Endothelial cell of umbilical vein (primary cell): ENCODE results near the gene KLHL21. TPM values are rescaled to one million over a fixed set of nuclear protein-coding genes. Genes with fewer than 3 reads are reported as not detected.
"Not testable (repeated sequence)": the region's sequence is repeated elsewhere in the genome, so short reads cannot be mapped to it uniquely, and the experiment has no call there.

Experiments used
- BruUV-seq: library from RNA; stranded (reverse); fragments of 400-500 nt; replicated peaks from 2 replicates; lab custom pipeline; 2021; lab: Mats Ljungman, UMichigan
- CTCF ChIA-PET: fragments of 300-600, 350-600 bp; sonication (Branson Sonifier 250); formaldehyde crosslinking; loops from one replicate; lab custom pipeline; 2021; ENCODE audit warnings: antibody characterized with exemption, inconsistent platforms; lab: Charles Lee
- POLR2A ChIA-PET: fragments of 300-600, 350-600 bp; sonication (Branson Sonifier 250); formaldehyde crosslinking; loops from one replicate; lab custom pipeline; 2021; ENCODE audit warnings: antibody characterized with exemption, inconsistent platforms; lab: Charles Lee
- DNase-seq: peaks from one replicate; pipeline ENCODE4 v3.0.0-alpha.2; 2011; ENCODE audit warnings: low read depth, low spot score
- FAIRE-seq: peaks from 2 replicates; lab custom pipeline; 2011; peaks lifted over from hg19 to GRCh38; lab: Jason Lieb, UNC
- H2AFZ ChIP-seq: 2 replicates; pipeline ENCODE4 v1.6.0; 2012; ENCODE audit warnings: low read depth, low read length, control low read depth, inconsistent platforms
- H3K27ac ChIP-seq: 2 replicates; pipeline ENCODE4 v1.5.1; 2011; ENCODE audit warnings: low read depth, mild to moderate bottlenecking, control low read depth, low read length, moderate library complexity; ENCODE audit not compliant: insufficient read depth
- H3K27me3 ChIP-seq, 2 experiments: 2 replicates each; pipeline versions ENCODE4 v1.6.0 to v1.6.1; 2011; ENCODE audit warnings: low read length in 2 of 2, mixed read lengths in 1 of 2; ENCODE audit not compliant: control insufficient read depth in 2 of 2, insufficient read depth in 2 of 2
- H3K36me3 ChIP-seq, 2 experiments: 2 replicates in 1 of 2; 3 replicates in 1 of 2; pipeline ENCODE4 v1.5.1; 2011; ENCODE audit warnings: low read length in 2 of 2, mild to moderate bottlenecking in 1 of 2, moderate library complexity in 1 of 2; ENCODE audit not compliant: control insufficient read depth in 2 of 2, insufficient read depth in 2 of 2; ENCODE audit errors: extremely low read depth in 1 of 2
- H3K4me1 ChIP-seq: 3 replicates; pipeline ENCODE4 v1.5.1; 2011; ENCODE audit warnings: mild to moderate bottlenecking, low read length; ENCODE audit not compliant: control insufficient read depth, insufficient read depth; ENCODE audit errors: extremely low read depth
- H3K4me2 ChIP-seq: 2 replicates; pipeline ENCODE4 v1.6.1; 2011; ENCODE audit warnings: low read length, control low read depth, mixed read lengths; ENCODE audit not compliant: insufficient read depth
- H3K4me3 ChIP-seq, 3 experiments: fragments of 200-600 bp in 1 of 3; sonication (generic), shearing (Covaris generic) in 1 of 3; replicated peaks in 1 of 3; 2 replicates each; pipeline ENCODE4 v1.5.1; 2011 to 2016; ENCODE audit warnings: control low read depth in 3 of 3, low read length in 3 of 3, mild to moderate bottlenecking in 2 of 3, inconsistent platforms in 1 of 3, low read depth in 1 of 3, moderate library complexity in 1 of 3; ENCODE audit not compliant: insufficient read depth in 1 of 3
- H3K79me2 ChIP-seq: 2 replicates; pipeline ENCODE4 v1.6.0; 2012; ENCODE audit warnings: low read length, inconsistent platforms; ENCODE audit not compliant: control insufficient read depth, insufficient read depth
- H3K9ac ChIP-seq: replicated peaks from 2 replicates; pipeline ENCODE3; 2011; ENCODE audit warnings: low read length, control low read depth; ENCODE audit not compliant: insufficient read depth; ENCODE audit errors: extremely low read depth
- H3K9me1 ChIP-seq: replicated peaks from 3 replicates; pipeline ENCODE4 v1.6.0; 2011; ENCODE audit warnings: mild to moderate bottlenecking, low read length; ENCODE audit not compliant: control insufficient read depth, insufficient read depth; ENCODE audit errors: extremely low read depth
- H3K9me3 ChIP-seq: replicated peaks from 2 replicates; pipeline ENCODE4 v1.5.1; 2012; ENCODE audit warnings: low read length, inconsistent platforms; ENCODE audit not compliant: control insufficient read depth, insufficient read depth
- H4K20me1 ChIP-seq: replicated peaks from 2 replicates; pipeline ENCODE3; 2011; ENCODE audit warnings: mild to moderate bottlenecking, low read length; ENCODE audit not compliant: control insufficient read depth, insufficient read depth; ENCODE audit errors: extremely low read depth
- EZH2 ChIP-seq: IDR thresholded peaks from 2 replicates; pipeline ENCODE4 v1.6.1; 2012; ENCODE audit warnings: borderline replicate concordance, low read depth, mild to moderate bottlenecking, moderate library complexity, low read length, inconsistent platforms; ENCODE audit not compliant: severe bottlenecking
- FOS ChIP-seq: IDR thresholded peaks from 2 replicates; pipeline ENCODE4 v1.6.1; 2011; ENCODE audit warnings: mild to moderate bottlenecking, low read length, moderate library complexity, borderline replicate concordance; ENCODE audit not compliant: insufficient read depth
- GATA2 ChIP-seq: IDR thresholded peaks from 2 replicates; pipeline ENCODE4 v1.7.0; 2011; ENCODE audit warnings: low read depth, mild to moderate bottlenecking, moderate library complexity, mixed read lengths, low read length; ENCODE audit not compliant: insufficient read length, insufficient read depth
- JUN ChIP-seq: IDR thresholded peaks from 2 replicates; pipeline ENCODE4 v1.6.1; 2011; ENCODE audit warnings: borderline replicate concordance, low read depth; ENCODE audit not compliant: insufficient read length, insufficient read depth
- MAX ChIP-seq: IDR thresholded peaks from 2 replicates; pipeline ENCODE4 v1.6.1; 2011; ENCODE audit not compliant: insufficient read depth, insufficient read length
- MYC ChIP-seq: IDR thresholded peaks from one replicate; pipeline ENCODE4 v1.6.1; 2011; ENCODE audit warnings: mild to moderate bottlenecking, low read depth, low read length
- POLR2A ChIP-seq: IDR thresholded peaks from 2 replicates; pipeline ENCODE4 v1.6.1; 2012; ENCODE audit warnings: low read depth, mild to moderate bottlenecking, control low read depth, low read length
- POLR2AphosphoS5 ChIP-seq: IDR thresholded peaks from 2 replicates; pipeline ENCODE4 v1.6.1; 2012; ENCODE audit warnings: low read depth, mild to moderate bottlenecking, control low read depth, low read length, moderate library complexity; ENCODE audit not compliant: insufficient read depth
- dilution Hi-C: fragments of 300-500 bp; cut with MboI; formaldehyde crosslinking; loops from one replicate; pipeline ENCODE4 v1.15.0; 2019; ENCODE audit warnings: low sequenced_read_pairs; ENCODE audit not compliant: extremely low pct_ligation_motif_present
- intact Hi-C: fragments of 100-400 bp; cut with micrococcal nuclease; formaldehyde crosslinking; loops from one replicate; pipeline ENCODE4 v1.10.0; 2022
- polyA plus RNA-seq, 4 experiments: library from polyadenylated mRNA; depleted of rRNA in 3 of 4; stranded (reverse) in 3 of 4; unstranded in 1 of 4; fragments of >200 nt; gene quantifications; 2 replicates each; pipeline versions ENCODE4 v1.2.1 to v1.2.3, GENCODE V29; 2011 to 2012; ENCODE audit warnings: missing spikeins in 1 of 4
- total RNA-seq: library from RNA; stranded (reverse); gene quantifications from 2 replicates; pipeline ENCODE4 v1.2.3, GENCODE V29; 2021
- TF ChIP-seq, protein P1 (sequence below), 2 donors: IDR thresholded peaks; 1 replicate in 1 of 2; 2 replicates in 1 of 2; pipeline ENCODE4 v1.5.1; 2011; ENCODE audit warnings: low read length in 2 of 2, mild to moderate bottlenecking in 2 of 2, moderate library complexity in 2 of 2, control low read depth in 1 of 2, inconsistent platforms in 1 of 2, low read depth in 1 of 2; ENCODE audit not compliant: insufficient read depth in 1 of 2; ENCODE audit errors: extremely low read depth in 1 of 2

KLHL21 gene
- total and polyA plus RNA-seq, 2 donors (not counting 3 experiments of a cell fraction or from before 2014, with no cell fraction given): 18.0 to 22.4 TPM

DNA sequence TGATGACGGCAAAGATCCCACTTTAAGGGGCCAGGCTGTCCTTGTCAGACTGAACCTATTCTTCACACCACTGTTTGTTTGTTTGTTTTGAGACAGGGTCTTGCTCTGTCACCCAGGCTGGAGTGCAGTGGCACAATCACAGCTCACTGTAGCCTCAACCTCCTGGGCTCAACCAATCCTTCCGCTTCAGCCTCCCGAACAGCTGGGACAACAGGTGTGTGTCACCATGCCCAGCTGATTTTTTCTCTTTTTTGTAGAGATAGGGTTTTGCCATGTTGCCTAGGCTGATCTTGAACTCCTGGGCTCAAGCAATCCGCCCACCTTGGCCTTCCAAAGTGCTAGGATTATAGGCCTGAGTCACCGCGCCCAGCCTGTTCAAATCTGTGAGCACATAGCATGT is 34.1 kb upstream of the KLHL21 start:
- H3K9ac ChIP-seq, POLR2A ChIA-PET, intact Hi-C loops, dilution Hi-C loops, H3K4me1 ChIP-seq, H4K20me1 ChIP-seq, BruUV-seq, H3K4me3 ChIP-seq, H3K9me1 ChIP-seq, H3K9me3 ChIP-seq, H3K27ac ChIP-seq, H3K79me2 ChIP-seq, H2AFZ ChIP-seq, H3K4me2 ChIP-seq, H3K27me3 ChIP-seq, FAIRE-seq, DNase-seq: not testable (repeated sequence)
- peaks cover 6 to 41% of the 10 kb centered on the region in 2 experiments for H3K36me3 ChIP-seq
- CTCF ChIA-PET: interaction anchor here (1.3 to 1.9 kb wide), 2 partner anchors 10 to 82 kb away, joined by 3 to 9 read pairs; partner anchors contain the start of genes NOL9 and TAS1R1

DNA sequence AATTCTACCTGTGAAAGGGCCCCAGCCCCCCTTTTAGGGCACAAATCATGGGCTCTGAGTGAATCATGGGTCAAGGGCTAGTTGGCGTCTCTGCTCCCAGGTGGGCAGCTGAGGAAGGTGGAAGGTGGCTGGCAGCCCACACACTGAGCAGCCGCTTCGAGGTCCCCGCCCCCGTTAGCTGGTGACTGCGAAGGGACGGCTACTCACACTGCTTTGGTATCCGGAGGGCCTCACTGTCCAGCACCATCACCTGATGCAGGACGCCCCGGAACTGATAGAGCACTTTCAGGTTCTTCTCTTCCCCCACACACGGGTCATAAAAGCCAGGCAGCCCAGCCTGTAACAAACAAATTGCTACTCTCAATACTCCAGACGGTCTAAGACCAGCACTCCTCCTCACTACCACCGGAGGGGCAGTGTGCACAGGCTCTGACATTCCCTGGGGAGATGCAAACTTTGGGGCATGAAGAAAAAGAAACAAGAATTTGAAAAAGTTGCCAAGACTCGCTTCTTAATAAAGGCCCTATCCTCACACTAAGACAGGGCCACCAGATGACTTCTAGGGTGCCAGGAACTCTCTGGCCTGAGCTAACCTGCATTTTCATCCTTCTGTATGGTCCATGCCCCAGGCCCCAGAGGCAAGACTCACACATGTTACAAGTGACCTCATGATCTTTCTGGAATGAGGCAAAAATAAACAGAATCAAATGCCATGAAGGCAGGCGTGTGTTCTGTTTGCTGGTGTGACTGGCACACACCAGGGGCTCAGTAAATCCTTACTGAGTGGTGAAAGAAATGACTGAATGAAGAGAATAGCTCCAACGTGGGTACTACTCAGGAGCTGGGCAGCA is 33.5 kb upstream of the KLHL21 start:
- CTCF ChIA-PET: interaction anchor here (1.3 to 1.9 kb wide), 2 partner anchors 10 to 82 kb away, joined by 3 to 9 read pairs; partner anchors contain the start of genes NOL9 and TAS1R1

More for the DNA sequence above, 33.5 kb upstream of the KLHL21 start:
- Histone ChIP-seq H2AFZ (no peak overlapping the region), H3K4me3 (no peak overlapping the region), H3K4me2 (no peak overlapping the region), H3K36me3 (peaks cover 6 to 41% of the 10 kb centered on the region in 2 experiments), H3K27me3 (no peaks in the 10 kb centered on the region), H4K20me1 (no peaks in the 10 kb centered on the region), H3K4me1 (no peaks in the 10 kb centered on the region), H3K9me1 (no peaks in the 10 kb centered on the region), H3K79me2 (no peaks in the 10 kb centered on the region), H3K27ac (no peak overlapping the region), H3K9me3 (no peaks in the 10 kb centered on the region), H3K9ac (no peak overlapping the region)
- dilution Hi-C loops (no loop called here), intact Hi-C loops (no loop called here)
- BruUV-seq: no TSS peak
- POLR2A ChIA-PET: no interaction called here
- DNase-seq: no peak
- TF ChIP-seq JUN: no peak
- TF ChIP-seq EZH2: no peak
- TF ChIP-seq FOS: no peak
- no peak for TF ChIP-seq GATA2
- no peak for TF ChIP-seq MYC
- TF ChIP-seq POLR2A: no peak
- TF ChIP-seq, protein P1, sequence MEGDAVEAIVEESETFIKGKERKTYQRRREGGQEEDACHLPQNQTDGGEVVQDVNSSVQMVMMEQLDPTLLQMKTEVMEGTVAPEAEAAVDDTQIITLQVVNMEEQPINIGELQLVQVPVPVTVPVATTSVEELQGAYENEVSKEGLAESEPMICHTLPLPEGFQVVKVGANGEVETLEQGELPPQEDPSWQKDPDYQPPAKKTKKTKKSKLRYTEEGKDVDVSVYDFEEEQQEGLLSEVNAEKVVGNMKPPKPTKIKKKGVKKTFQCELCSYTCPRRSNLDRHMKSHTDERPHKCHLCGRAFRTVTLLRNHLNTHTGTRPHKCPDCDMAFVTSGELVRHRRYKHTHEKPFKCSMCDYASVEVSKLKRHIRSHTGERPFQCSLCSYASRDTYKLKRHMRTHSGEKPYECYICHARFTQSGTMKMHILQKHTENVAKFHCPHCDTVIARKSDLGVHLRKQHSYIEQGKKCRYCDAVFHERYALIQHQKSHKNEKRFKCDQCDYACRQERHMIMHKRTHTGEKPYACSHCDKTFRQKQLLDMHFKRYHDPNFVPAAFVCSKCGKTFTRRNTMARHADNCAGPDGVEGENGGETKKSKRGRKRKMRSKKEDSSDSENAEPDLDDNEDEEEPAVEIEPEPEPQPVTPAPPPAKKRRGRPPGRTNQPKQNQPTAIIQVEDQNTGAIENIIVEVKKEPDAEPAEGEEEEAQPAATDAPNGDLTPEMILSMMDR (IDR thresholded peaks at IDR 0.05; ENCODE audit: extremely low read depth in 1 of 2, insufficient read depth in 1 of 2, low read depth in 1 of 2, low read length in 2 of 2): no peak
- TF ChIP-seq MAX: no peak
- TF ChIP-seq POLR2AphosphoS5: no peak
- FAIRE-seq: no peak
